ENCODE data around the gene SLC35D1. TPM values are rescaled to one million over a fixed set of nuclear protein-coding genes. Genes with fewer than 3 reads are reported as not detected.

SLC35D1 gene
- polyA plus RNA-seq, 1 experiment: 9.0 TPM

GRCh38 chr1:67089685-67090208, 35.8 kb upstream of the SLC35D1 start:
- H3K36me3 ChIP-seq (ENCODE audit: control insufficient read depth, insufficient read depth, low read length): no peaks in the 10 kb centered on the region
- H3K27me3 ChIP-seq (ENCODE audit: control insufficient read depth, insufficient read depth, low read length): peaks cover 7% of the 10 kb centered on the region; the same call in 1 of the 2 replicates
- ChIA-PET CTCF (no interaction called here), POLR2A (no interaction called here)
- no peak for DNase-seq (ENCODE audit: low read depth)
- H3K4me3 ChIP-seq (ENCODE audit: low read depth, low read length): no peak overlapping the region
- no peak for TF ChIP-seq CTCF (IDR thresholded peaks at IDR 0.05; ENCODE audit: insufficient read depth, low read depth, low read length)

DNA sequence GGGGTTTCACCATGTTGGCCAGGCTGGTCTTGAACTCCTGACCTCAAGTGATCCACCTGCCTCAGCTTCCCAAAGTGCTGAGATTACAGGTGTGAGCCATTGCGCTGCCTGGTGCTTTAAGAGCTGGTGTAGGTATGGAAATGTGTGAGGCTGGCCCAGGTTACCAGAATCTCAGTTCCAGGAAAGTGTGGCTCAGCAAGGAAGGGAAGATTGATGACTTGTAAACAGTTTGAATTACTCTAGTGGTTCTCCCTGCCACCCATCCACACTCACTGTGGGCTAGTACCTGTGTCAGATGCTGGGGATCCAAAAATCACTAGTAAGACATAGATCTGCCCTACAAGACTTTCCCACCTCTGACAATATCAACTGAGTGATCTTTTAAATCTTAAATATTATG, 34.5 kb upstream of the SLC35D1 start:
- no peak for DNase-seq (ENCODE audit: low read depth)
- no peak overlapping the region for H3K4me3 ChIP-seq (ENCODE audit: low read depth, low read length)
- no peaks in the 10 kb centered on the region for H3K36me3 ChIP-seq (ENCODE audit: control insufficient read depth, insufficient read depth, low read length)
- H3K27me3 ChIP-seq (ENCODE audit: control insufficient read depth, insufficient read depth, low read length): peaks cover 3% of the 10 kb centered on the region; the same call in 1 of the 2 replicates
- TF ChIP-seq CTCF (IDR thresholded peaks at IDR 0.05; ENCODE audit: insufficient read depth, low read depth, low read length): no peak
- CTCF ChIA-PET: no interaction called here
- POLR2A ChIA-PET: no interaction called here

- no peaks in the 10 kb centered on the region for H3K27me3 ChIP-seq (ENCODE audit: control insufficient read depth, insufficient read depth, low read length)
- no peak overlapping the region for H3K4me3 ChIP-seq (ENCODE audit: low read depth, low read length)
- H3K36me3 ChIP-seq (ENCODE audit: control insufficient read depth, insufficient read depth, low read length): no peaks in the 10 kb centered on the region
- POLR2A ChIA-PET: no interaction called here
- DNase-seq (ENCODE audit: low read depth): no peak
- CTCF ChIA-PET: no interaction called here
- no peak for TF ChIP-seq CTCF (IDR thresholded peaks at IDR 0.05; ENCODE audit: insufficient read depth, low read depth, low read length)
These were observed 31.4 kb upstream of the SLC35D1 start for GRCh38 chr1:67085326-67085725.

DNA sequence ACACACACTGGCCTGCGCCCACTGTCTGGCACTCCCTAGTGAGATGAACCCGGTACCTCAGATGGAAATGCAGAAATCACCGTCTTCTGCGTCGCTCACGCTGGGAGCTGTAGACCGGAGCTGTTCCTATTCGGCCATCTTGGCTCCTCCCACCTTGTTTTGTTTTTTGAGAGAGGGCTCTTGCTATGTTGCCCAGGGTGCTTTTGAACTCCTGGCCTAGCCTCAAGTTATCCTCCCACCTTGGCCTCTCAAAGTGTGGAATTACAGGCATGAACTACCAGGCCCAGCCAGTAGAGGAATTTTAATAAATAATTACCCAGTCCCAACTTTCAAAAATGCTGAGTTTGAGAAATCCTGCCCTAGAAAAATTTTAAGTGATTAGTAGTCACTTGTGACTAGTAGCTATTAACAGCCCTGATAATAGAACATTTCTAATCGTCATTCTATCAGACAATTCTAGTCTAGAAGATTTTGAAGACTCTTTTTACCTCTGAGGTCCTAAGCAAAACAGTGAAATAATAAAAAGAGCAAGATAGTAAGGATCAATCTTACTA, 30.9 kb upstream of the SLC35D1 start:
- no peak overlapping the region for H3K4me3 ChIP-seq (ENCODE audit: low read depth, low read length)
- no peak for DNase-seq (ENCODE audit: low read depth)
- H3K36me3 ChIP-seq (ENCODE audit: control insufficient read depth, insufficient read depth, low read length): no peaks in the 10 kb centered on the region
- POLR2A ChIA-PET: no interaction called here
- H3K27me3 ChIP-seq (ENCODE audit: control insufficient read depth, insufficient read depth, low read length): no peaks in the 10 kb centered on the region
- TF ChIP-seq CTCF (IDR thresholded peaks at IDR 0.05; ENCODE audit: insufficient read depth, low read depth, low read length): no peak
- CTCF ChIA-PET: no interaction called here

DNA sequence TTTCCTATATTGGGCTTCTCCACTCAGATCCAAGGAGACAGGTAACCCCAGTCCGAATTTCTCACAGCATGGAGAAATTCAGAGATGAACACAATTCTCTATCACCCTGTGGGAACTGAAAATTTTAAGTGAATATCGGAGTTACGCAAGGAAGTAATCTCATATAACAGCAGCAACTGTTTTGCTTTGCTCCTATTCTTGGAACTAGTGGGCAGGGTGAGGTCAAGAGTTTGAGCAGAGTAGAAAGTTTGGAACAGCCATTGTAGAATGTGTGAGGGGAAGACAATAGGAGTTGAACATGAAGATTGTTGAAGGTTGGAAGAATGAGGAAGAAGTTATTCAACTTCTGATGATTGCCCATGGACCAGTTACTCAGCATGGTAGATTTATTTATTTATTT, 24.3 kb upstream of the SLC35D1 start:
- 0 out of 2 replicates have a peak, but pooled peaks cover 1% of the 10 kb centered on the region for H3K27me3 ChIP-seq (ENCODE audit: control insufficient read depth, insufficient read depth, low read length)
- no peak for DNase-seq (ENCODE audit: low read depth)
- H3K4me3 ChIP-seq (ENCODE audit: low read depth, low read length): no peak overlapping the region
- ChIA-PET POLR2A (no interaction called here), CTCF (no interaction called here)
- TF ChIP-seq CTCF (IDR thresholded peaks at IDR 0.05; ENCODE audit: insufficient read depth, low read depth, low read length): no peak
- H3K36me3 ChIP-seq (ENCODE audit: control insufficient read depth, insufficient read depth, low read length): no peaks in the 10 kb centered on the region

Measured in BJ (cell line).